ENCODE results near the gene NLRP12. TPM values are rescaled to one million over a fixed set of nuclear protein-coding genes. Genes with fewer than 3 reads are reported as not detected.
"Not testable (repeated sequence)": the region's sequence is repeated elsewhere in the genome, so short reads cannot be mapped to it uniquely, and the experiment has no call there.

NLRP12 gene
- total RNA-seq, 2 donors from 2014 or later, result not detected

DNA sequence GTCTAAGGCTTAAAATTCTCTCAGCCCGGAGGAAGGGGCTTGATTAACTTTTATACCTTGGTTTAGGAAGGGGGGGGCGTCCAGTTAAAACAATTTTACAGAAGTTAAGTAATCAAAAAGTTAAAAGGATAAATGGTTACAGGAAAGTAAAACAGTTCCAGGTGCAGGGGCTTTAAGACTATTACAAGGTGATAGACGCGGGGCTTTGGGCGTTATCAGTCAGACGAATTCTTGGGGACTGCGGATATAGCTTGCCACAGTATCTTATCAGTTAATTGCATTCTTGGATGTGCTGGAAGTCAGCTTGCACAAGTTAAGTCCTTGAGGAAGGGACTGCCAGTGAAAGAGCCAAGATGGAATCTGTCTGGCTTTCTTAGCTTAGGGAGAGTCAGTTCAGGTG lies 49.6 kb downstream of the NLRP12 start:
- not testable (repeated sequence) for H3K27ac Mint-ChIP-seq; H3K4me3 Mint-ChIP-seq; H3K9me3 Mint-ChIP-seq; H3K4me1 Mint-ChIP-seq; H3K27me3 Mint-ChIP-seq; H3K36me3 Mint-ChIP-seq (ENCODE audit: low read depth); ATAC-seq (replicated peaks)

DNA sequence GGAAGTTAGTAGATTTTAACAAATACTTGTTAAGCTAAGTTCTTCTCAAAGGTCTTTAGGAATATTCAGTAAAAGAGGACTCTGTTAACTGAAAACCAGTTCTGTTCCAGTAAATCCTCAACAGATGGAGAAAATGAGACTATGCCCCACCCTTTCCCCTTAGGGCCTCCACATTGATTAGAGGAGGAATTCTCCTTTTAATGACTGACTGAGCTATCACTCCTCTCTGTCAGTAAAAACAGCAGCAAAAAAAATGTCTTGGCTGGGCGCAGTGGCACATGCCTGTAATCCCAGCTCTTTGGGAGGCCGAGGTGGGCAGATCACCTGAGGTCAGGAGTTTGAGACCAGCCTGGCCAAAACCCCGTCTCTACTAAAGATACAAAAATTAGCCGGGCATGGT lies 50.1 kb downstream of the NLRP12 start:
- Mint-ChIP-seq H3K36me3 (ENCODE audit: low read depth) (no peaks in the 10 kb centered on the region), H3K27ac (no peak overlapping the region), H3K4me3 (no peak overlapping the region), H3K27me3 (no peaks in the 10 kb centered on the region), H3K9me3 (no peaks in the 10 kb centered on the region), H3K4me1 (no peaks in the 10 kb centered on the region)
- ATAC-seq (replicated peaks), result no peak

DNA sequence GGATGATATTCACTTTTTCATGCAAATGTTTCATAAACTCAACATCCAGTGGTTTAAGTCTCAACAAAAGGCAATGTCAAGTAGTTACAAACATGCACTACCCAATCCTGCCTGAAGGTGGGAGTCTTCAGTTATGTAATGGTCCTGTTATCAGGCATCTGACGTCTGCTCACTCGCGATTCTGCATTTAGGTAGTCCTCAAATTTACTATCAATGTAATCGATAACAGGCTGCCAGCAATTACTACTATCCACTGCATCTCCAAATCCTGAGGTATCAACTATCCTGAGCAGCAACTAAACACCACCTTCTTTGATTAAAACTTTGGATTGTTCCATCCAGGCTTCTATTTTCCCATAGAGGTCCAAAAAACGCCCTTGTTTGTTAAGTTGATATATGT lies 51.2 kb downstream of the NLRP12 start:
- H3K9me3 Mint-ChIP-seq, result no peaks in the 10 kb centered on the region

DNA sequence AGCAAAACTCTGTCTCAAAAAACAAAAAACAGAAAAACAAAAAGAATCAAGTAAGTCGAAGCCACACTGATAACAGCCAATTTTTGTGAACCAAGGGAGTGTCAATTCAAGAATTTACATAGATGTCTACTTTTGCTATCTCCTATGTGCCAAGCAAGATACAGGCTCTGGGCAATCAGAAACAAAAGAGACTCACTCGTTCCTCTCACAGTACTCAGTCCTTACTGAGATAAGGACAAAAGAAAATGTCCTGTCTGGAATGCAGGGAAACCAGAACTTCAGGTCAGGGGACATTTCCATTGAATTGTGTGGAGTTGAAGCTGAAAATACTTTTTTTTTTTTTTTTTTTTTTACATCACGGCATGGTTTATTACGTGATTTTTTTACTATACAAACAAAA lies 53.0 kb downstream of the NLRP12 start:
- Mint-ChIP-seq H3K9me3 (no peaks in the 10 kb centered on the region), H3K27ac (no peak overlapping the region), H3K36me3 (ENCODE audit: low read depth) (no peaks in the 10 kb centered on the region), H3K4me1 (no peaks in the 10 kb centered on the region), H3K4me3 (no peak overlapping the region), H3K27me3 (peaks cover 3% of the 10 kb centered on the region)
- ATAC-seq (replicated peaks), result no peak

More for the DNA sequence above, 51.2 kb downstream of the NLRP12 start:
- no peak overlapping the region for H3K4me3 Mint-ChIP-seq
- H3K27ac Mint-ChIP-seq, result no peak overlapping the region
- no peaks in the 10 kb centered on the region for H3K36me3 Mint-ChIP-seq (ENCODE audit: low read depth)
- H3K27me3 Mint-ChIP-seq, result no peaks in the 10 kb centered on the region
- ATAC-seq (replicated peaks), result no peak
- H3K4me1 Mint-ChIP-seq, result no peaks in the 10 kb centered on the region

DNA sequence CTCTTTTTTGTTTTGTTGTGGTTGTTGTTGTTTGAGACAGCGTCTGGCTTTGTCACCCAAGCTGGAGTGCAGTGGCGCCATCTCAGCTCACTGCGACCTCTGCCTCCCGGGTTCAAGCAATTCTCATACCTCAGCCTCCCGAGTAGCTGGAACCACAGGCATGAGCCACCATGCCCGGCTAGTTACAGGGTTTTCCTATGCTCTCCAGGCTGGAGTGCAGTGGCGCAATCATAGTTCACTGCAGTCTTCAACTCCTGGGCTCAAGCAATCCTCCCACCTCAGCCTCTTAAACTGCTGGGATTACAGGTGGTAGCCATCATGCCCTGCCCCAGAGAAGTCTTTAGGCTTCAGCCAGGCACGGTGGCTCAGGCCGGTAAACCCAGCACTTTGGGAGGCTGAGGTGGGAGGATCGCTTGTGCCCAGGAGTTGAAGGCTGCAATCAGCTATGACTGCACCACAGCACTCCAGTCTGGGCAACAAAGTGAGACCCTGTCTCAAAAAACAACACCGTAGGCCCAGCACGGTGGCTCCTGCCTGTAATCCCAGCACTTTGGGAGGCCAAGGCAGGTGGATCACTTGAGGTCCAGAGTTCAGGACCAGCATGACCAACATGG lies 54.3 kb downstream of the NLRP12 start:
- H3K27me3 Mint-ChIP-seq; H3K27ac Mint-ChIP-seq; H3K9me3 Mint-ChIP-seq; H3K4me1 Mint-ChIP-seq; H3K4me3 Mint-ChIP-seq; ATAC-seq (replicated peaks); H3K36me3 Mint-ChIP-seq (ENCODE audit: low read depth): not testable (repeated sequence)

DNA sequence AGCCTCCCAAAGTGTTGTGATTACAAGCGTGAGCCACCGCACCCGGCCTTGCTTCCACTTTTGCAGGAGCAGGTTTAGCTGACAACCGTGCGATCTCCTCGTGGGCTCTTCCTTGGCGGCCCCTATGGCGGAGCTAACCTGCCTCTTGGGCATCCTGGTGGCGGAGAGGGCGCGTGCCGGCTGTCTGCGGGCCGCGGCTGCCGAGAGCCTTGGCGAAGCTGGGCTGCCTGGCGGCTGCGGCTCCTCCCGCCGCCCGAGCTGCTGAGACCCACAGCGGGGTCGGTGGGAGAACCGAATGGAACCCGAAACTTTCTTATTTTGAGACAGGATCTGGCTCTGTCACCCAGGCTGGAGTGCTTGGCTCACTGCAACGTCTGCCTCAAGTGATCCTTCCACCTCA lies 55.7 kb downstream of the NLRP12 start:
- Mint-ChIP-seq H3K9me3 (no peaks in the 10 kb centered on the region), H3K27me3 (peaks cover 8% of the 10 kb centered on the region), H3K36me3 (ENCODE audit: low read depth) (no peaks in the 10 kb centered on the region), H3K27ac (no peak overlapping the region), H3K4me3 (no peak overlapping the region), H3K4me1 (no peaks in the 10 kb centered on the region)
- no peak for ATAC-seq (replicated peaks)

DNA sequence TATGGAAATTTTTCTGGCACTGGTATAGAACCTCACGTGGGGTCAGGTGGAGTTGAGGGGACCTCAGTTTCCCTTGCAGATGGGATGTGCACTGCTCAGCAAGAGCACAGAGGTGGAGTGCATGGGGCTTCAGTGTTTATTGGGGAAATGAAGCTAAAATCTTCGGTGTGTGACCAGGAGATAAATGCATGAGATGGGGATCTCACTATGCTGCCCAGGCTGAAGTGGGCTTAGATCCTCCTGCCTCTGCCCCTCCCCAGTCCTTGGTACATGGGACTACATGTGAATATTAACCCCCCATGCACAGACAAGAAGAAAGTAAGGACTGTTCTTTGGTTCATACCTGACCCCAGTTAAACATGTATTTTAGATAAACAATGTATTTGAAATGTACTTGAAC lies 65.1 kb downstream of the NLRP12 start:
- H3K27me3 Mint-ChIP-seq; H3K4me3 Mint-ChIP-seq; H3K27ac Mint-ChIP-seq; ATAC-seq (replicated peaks); H3K36me3 Mint-ChIP-seq (ENCODE audit: low read depth); H3K4me1 Mint-ChIP-seq; H3K9me3 Mint-ChIP-seq: not testable (repeated sequence)

Other genes starting within 250 kb of the NLRP12 start
- not detected for gene DPRX, start 192.3 kb downstream of the NLRP12 start, total RNA-seq
- gene MYADM, start 43.6 kb upstream of the NLRP12 start, total RNA-seq, result 10 to 100 TPM; 48.8 to 72.8 TPM
- gene PRKCG, start 57.9 kb upstream of the NLRP12 start, total RNA-seq, result not detected
- not detected for gene CACNG7, start 85.0 kb upstream of the NLRP12 start, total RNA-seq
- under 1 TPM in 1 of 2 donors, not detected in 1; 0.05 TPM for gene CACNG8, start 138.6 kb upstream of the NLRP12 start, total RNA-seq
- gene CACNG6, start 167.3 kb upstream of the NLRP12 start, total RNA-seq, result not detected
- gene VSTM1, start 239.6 kb upstream of the NLRP12 start, total RNA-seq, result not detected